Epithelial cell of esophagus (primary cell): Measurements from ENCODE around the gene PKMYT1.

ENCODE experiments used
- DNase-seq: peaks from one replicate; pipeline ENCODE4 v3.0.0; 2010; ENCODE audit warnings: low read depth
- H3K4me3 ChIP-seq: 2 replicates; pipeline ENCODE4 v1.5.1; 2011; ENCODE audit warnings: mild to moderate bottlenecking, low read length, control low read depth
- TF ChIP-seq, protein P1 (sequence below): IDR thresholded peaks from 2 replicates; pipeline ENCODE4 v1.5.1; 2011; ENCODE audit warnings: low read depth, mild to moderate bottlenecking, low read length, control low read depth, inconsistent platforms; ENCODE audit not compliant: insufficient read depth; ENCODE audit errors: missing control alignments

Gene PKMYT1

DNA sequence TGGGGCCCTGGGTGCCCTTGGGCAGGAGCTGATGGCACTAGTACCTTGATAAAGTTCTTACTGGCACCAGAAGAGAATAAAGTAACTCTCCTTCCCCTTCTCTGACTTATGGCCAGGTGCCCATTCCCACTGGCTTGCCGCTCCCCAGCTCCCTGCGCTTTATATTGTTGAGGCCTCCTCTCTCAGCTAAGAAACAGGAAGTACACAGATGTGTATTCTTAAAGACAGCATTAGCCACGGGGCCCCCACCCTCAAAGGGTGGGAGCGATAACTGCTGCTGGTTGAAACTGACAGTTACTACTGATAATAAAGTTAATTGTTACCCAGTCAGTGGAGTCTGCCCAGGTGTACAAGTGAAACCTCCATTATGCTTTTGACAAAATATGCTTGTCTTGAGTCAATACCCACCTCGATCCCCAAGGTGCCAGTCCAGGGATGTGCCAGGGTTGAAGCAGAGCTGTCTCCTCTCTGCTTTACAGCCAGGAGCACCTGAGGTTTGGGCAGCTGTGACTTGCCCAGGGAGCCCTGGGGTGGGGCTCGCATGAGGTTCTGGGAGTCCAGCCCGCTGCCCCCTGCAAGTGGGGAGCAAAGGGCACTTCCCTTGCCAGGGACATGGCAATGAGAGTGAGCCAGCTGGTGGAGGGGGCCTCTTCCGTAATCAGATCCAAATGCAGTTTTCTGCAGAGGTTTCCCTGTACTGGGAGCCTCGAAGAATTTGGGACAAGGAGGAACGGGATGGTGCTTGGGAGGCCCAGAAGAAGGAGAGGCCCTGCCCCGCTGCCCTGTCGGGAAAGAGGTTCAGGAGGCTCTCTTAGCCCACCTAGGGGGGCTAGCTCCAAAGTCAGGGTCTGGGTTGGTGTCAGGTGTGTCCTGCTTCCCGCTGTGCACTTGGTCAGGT, 27.1 kb upstream of the PKMYT1 start:
- no peak overlapping the region for H3K4me3 ChIP-seq
- no peak for DNase-seq
- TF ChIP-seq, protein P1, sequence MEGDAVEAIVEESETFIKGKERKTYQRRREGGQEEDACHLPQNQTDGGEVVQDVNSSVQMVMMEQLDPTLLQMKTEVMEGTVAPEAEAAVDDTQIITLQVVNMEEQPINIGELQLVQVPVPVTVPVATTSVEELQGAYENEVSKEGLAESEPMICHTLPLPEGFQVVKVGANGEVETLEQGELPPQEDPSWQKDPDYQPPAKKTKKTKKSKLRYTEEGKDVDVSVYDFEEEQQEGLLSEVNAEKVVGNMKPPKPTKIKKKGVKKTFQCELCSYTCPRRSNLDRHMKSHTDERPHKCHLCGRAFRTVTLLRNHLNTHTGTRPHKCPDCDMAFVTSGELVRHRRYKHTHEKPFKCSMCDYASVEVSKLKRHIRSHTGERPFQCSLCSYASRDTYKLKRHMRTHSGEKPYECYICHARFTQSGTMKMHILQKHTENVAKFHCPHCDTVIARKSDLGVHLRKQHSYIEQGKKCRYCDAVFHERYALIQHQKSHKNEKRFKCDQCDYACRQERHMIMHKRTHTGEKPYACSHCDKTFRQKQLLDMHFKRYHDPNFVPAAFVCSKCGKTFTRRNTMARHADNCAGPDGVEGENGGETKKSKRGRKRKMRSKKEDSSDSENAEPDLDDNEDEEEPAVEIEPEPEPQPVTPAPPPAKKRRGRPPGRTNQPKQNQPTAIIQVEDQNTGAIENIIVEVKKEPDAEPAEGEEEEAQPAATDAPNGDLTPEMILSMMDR, result no peak

- peak overlapping the region; percentile 30 for H3K4me3 ChIP-seq
- TF ChIP-seq, protein P1, result no peak
- no peak for DNase-seq
Measured at GRCh38 chr16:3004781-3005284, 24.6 kb upstream of the PKMYT1 start.

GRCh38 chr16:3004319-3004718, 24.1 kb upstream of the PKMYT1 start:
- TF ChIP-seq, protein P1, result no peak
- H3K4me3 ChIP-seq, result no peak overlapping the region
- DNase-seq, result peak; percentile 52

DNA sequence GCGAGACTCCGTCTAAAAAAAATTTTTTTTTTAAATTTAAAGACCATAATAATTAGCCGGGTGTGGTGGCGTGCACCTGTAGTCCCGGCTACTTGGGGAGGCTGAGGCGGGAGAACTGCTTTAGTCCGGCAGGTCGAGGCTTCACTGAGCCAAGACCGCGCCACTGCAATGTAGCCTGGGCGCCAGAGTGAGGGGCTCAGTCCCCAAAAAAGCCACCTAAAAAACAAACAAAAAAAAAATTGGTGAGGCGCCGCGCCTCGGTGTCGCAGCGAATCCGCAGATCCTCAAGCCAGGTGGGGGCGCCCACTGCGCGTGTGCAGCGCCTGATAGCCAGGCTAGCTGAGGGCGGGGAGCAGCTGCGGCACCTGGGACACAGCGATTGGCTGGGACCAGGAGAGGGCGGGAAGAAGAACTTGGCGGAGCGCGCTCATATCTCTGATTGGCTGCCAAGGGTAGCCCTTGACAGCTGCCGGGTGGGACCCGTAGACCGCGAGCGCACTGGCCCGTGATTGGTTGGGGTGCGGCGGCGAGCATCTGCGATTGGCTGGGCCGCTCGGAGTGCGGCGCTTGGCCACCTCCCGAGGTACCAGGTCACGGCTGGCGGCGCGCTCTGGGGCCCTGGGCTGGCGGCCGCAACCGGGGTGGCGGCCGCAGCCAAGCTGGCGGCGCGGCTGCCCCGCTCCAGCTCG, 23.5 kb upstream of the PKMYT1 start:
- no peak overlapping the region for H3K4me3 ChIP-seq
- DNase-seq, result peak; percentile 100
- TF ChIP-seq, protein P1, result peak; percentile 52

GRCh38 chr16:3001316-3001715, 21.1 kb upstream of the PKMYT1 start:
- TF ChIP-seq, protein P1, result no peak
- no peak overlapping the region for H3K4me3 ChIP-seq
- DNase-seq, result no peak

DNA sequence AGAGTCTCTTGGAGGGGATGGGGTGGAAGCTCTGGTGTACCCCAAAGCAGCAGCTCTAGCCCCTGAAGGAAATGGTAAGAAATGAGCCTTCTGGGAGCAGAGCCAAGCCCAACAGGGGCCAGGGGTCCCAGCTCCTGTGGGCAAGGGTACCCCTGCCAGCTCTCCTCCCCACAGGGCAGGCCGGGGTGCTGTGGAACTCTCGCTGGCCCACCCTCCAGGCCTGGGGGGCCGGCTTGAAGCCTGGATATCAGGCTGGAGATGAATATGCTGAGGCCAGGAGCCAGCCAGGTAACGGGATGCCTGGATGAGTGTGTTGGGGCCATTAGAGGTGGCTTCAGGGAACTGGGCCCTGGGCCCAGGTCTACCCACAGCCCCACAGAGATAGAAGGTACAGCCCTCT, 20.3 kb upstream of the PKMYT1 start:
- TF ChIP-seq, protein P1, result no peak
- DNase-seq, result no peak
- no peak overlapping the region for H3K4me3 ChIP-seq

DNA sequence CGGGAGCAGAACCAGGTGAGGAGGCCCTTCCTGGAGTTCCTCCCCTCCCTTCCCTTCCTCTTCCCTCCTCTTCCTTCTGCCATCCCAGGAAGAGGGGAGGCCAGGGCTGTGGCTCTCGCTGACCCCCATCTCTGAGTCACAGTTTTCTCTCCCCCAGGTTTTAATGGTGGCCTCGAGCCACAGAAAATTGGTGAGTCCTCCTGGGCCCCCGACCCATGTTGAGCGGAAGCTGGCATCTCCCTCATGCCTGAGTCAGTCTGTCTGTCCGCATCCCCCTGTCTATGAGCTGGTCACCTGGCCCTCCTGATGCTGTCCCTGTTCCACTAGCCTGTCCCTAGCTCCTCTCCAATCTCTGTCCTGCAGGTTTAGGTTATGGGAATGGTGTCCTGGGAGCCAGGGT, 19.7 kb upstream of the PKMYT1 start:
- TF ChIP-seq, protein P1, result no peak
- DNase-seq, result no peak
- no peak overlapping the region for H3K4me3 ChIP-seq
